ENCODE data around the gene SNX15.

SNX15 gene

GRCh38 chr11:65043881-65044501 is 16.8 kb downstream of the SNX15 start:
- no peak for TF ChIP-seq CTCF (conservative IDR thresholded peaks at IDR 0.05; ENCODE audit: low read depth, low read length)
- no peak for DNase-seq (ENCODE audit: low read depth)
- no peak overlapping the region for H3K4me3 ChIP-seq (ENCODE audit: low read depth, low read length)

GRCh38 chr11:65045061-65045460 is 17.8 kb downstream of the SNX15 start:
- TF ChIP-seq CTCF (conservative IDR thresholded peaks at IDR 0.05; ENCODE audit: low read depth, low read length) = no peak
- H3K4me3 ChIP-seq (ENCODE audit: low read depth, low read length) = no peak overlapping the region
- DNase-seq (ENCODE audit: low read depth) = no peak

- DNase-seq (ENCODE audit: low read depth) = no peak
- no peak overlapping the region for H3K4me3 ChIP-seq (ENCODE audit: low read depth, low read length)
- no peak for TF ChIP-seq CTCF (conservative IDR thresholded peaks at IDR 0.05; ENCODE audit: low read depth, low read length)
These were observed 18.5 kb downstream of the SNX15 start for GRCh38 chr11:65045728-65046127.

GRCh38 chr11:65047581-65048422 is 20.6 kb downstream of the SNX15 start:
- peak; percentile 19 for DNase-seq (ENCODE audit: low read depth)
- H3K4me3 ChIP-seq (ENCODE audit: low read depth, low read length) = peak overlapping the region; percentile 63
- no peak for TF ChIP-seq CTCF (conservative IDR thresholded peaks at IDR 0.05; ENCODE audit: low read depth, low read length)

- H3K4me3 ChIP-seq (ENCODE audit: low read depth, low read length) = no peak overlapping the region
- DNase-seq (ENCODE audit: low read depth) = no peak
- TF ChIP-seq CTCF (conservative IDR thresholded peaks at IDR 0.05; ENCODE audit: low read depth, low read length) = no peak
These were observed 24.2 kb downstream of the SNX15 start for GRCh38 chr11:65051398-65051858.

GRCh38 chr11:65053827-65054508 is 26.7 kb downstream of the SNX15 start:
- DNase-seq (ENCODE audit: low read depth) = no peak
- TF ChIP-seq CTCF (conservative IDR thresholded peaks at IDR 0.05; ENCODE audit: low read depth, low read length) = no peak
- H3K4me3 ChIP-seq (ENCODE audit: low read depth, low read length) = no peak overlapping the region
